ENCODE results near the gene ISX.

The ISX gene

DNA sequence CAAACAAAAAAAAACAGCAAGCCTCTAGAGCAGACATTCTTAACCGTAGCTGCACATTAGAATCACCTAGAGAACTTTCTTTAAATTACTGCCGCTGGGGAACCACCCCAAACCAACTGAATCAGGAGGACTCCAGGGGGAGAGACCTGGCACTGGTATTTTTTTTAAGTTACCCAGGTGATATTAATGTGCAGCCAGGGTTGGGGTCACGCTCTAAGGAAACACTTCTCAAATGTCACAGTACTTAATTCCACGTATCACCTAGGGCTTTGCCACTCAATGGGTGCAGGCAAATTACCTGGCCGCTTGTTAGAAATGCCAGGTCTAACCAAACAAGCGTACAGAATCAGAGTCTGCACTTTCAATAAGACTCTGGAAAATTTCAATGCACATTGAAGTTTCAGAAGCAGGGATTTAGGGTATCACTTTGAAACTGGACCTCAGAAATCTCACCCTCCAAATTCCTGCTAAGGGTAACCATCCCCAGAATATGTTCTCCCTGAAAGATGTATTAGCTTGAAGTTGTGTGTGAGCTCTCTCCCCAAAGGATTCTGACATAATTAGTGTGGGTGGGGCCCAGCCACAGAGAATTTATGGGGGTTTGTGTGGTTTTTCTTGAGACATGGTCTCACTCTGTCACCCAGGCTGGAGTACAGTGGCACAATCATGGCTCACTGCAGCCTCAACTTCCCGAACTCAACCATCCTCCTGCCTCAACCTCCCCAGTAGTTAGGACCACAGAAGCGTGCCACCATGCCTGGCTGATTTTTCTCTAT, 12.7 kb upstream of the ISX start:
- no peak for DNase-seq

DNA sequence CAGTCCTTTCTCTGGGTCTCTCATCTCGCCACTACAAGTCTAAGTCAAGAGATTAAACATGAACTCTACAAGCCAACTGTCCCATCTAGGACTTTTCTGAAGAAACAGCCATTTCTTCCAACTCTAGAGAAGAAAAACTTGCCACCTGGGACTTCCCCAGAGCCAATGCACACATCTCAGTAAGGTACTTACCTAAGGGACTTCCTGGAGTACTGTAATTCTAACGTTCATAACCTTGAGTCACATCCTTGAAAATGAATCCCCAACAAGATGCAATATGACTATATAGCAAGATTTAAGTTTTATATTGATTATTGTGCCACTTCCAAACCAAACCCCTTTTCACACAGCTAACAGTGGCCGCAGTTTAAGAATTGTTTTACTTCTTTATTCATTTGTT, 11.9 kb upstream of the ISX start:
- DNase-seq: no peak

DNA sequence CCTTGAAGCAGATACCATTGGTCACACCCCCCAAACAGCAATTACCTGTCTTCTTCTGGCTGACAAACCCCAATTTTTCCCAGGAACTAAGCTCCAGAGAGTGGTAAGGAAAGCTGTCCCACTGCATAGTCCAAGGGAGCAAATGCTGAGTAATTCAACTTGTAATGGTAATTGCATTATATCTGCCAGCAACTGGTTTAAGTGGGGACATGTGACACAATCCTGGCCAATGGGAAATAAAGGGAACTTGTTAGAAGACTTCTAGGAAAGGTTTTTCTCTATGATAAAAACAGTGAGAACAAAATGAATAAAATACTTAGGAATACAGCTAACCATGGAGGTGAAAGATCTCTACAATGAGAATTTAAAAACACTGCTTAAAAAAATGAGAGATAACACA, 9.5 kb upstream of the ISX start:
- DNase-seq: no peak

DNA sequence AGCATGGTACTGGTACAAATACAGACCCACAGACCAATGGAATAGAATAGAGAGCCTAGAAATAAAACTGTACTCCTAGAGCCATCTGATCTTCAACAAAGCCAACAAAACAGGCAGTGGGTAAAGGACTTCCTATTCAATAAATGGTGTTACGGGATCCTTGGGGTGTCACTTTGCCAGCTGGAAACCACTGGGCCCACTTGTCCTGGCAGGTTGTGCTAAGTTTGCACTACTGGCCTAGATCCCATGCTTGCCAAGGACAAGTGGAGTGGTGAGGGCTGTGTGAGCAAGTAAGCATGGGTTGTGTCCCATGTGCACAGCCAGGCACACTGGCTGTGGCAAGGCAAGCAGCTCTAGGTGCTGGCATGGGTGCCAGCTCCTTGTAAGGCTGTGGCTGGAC, 8.8 kb upstream of the ISX start:
- no peak for DNase-seq

DNA sequence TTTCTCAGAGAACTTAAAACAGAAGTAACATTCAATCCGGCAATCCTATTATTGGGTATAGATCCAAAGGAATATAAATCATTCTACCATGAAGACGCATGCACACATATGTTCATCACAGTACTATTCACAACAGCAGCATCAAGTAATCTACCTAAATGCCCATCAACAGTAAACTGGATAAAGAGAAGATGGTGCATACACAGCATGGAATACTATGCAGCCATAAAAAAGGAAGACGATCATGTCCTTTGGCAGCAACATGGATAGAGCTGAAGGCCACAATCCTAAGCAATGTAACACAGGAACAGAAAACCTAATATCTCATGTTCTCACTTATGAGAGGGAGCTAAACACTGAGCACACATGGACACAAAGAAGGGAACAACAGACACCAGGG, 6.3 kb upstream of the ISX start:
- DNase-seq: no peak

DNA sequence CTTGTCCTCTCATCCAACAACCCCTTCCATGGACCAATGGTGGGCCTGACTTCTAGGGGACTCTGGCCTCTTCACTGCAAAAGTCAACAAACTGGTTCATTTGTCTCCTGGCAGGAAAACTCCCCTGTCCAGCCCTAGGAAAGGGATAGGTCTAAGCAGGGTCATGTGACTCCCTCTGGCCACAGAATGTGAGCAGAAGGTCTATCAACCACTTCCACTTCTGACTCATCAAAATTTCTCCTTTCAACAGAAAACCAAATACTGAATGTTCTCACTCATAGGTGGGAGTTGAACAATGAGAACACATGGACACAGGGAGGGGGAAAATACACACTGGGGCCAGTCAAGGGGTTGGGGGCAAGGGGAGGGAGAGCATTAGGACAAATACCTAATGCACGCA, 1.3 kb upstream of the ISX start:
- DNase-seq: no peak

DNA sequence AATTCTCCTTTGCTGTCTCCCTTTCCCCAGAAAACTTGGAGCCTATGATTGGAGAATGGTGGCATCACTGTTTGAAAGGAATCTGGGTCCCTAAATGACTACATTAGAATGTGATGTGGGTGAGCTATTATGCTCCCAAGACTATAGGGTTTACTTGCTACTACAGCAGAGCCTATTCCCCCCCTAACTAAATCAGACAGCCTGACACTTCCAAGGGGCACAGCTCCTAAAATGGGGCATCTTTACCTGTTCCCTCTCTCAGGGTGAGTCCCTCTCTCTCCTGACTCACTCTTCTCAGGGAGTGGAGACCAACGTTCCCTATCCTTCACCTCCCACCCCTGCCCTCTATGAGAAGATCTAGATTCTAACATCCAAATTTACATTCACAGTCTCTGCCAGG, 775 bp upstream of the ISX start:
- DNase-seq: no peak

DNA sequence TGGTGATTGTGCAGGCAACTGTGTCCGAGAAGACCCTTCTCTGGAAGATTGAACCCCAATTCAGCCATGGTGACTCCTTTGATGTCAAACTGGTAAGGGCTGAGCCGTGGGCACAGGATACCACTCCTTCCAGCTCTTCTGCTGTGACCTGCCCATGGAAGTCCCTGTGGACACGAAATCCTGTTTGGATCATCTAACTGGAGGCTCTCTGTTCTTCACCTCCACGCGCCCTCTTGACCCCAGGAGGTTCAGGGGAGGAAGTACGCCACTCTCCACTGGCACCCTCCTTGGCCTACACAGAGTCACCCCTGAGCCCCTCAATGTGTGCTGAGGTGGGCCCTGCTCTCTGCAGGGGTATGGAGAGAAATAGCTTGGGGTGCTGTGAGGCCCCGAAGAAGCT, 810 bp downstream of the ISX start:
- DNase-seq: no peak

DNA sequence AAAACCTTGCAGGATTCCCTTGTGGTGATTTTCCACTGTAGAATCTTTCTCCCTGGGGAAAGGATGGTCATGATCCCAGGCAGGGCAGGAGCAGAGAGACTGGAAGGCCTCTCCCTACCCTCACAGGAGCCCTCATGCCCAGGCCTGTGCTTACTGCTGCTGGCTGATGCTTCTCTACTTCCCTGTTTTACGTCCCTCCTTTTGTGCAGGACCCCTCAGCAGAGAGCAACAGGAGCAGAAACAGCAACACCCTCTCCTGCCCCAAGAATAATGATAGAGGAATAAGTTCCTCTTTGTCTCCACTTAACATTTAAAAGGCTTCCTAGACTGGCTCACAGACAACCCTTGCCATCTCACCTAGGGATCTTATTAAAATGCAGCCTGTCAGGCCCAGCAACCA, 3.6 kb downstream of the ISX start:
- DNase-seq: no peak

DNA sequence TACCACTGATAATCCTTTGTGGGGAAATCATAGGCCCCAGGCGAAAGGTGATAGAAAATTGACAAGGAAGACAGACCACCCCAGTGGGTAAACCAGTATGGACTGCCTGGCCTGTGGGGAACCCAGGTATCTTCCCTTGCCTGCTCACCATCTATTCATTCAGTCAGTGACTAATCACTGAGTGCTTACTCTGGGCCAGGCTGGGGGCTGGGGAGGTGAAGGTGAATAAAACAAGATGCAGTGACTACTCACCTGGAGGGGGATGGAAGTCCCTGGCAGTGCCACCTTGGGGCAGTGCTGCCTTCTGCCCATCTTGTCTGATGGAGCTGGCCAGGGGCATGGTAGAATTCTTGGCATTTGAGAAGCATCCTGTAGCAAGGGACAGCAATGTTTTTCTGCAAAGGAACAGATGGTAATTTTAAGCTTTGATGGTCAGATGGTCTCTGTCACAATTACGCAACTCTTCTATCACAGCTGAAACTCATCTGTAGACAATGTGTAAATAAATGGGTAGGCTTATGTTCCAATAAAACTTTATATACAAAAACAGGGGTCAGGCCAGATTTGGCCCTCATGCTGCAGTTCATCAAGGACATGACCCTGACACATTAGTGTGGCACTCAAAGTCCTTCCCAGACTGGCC, 4.6 kb downstream of the ISX start:
- DNase-seq: no peak

DNA sequence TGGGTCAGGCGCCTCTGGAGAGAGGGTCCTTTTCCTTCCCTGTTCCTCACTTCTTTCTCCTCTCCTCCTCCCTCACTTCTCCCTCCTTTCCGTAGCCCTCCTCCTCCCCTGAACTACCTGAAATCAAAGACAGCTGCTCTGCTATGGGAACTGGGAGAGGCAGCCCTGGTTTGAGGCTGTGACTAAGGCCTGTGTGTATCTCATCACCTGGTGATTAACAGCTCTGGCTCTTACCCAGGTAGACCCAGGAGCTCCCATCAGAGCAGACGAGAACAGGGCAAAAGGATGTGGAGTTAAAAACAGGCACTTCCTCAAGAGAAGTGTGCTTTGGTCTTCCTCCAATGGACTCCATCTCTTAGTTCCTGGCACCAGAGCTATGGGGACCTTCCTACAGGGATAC, 5.8 kb downstream of the ISX start:
- DNase-seq: no peak

DNA sequence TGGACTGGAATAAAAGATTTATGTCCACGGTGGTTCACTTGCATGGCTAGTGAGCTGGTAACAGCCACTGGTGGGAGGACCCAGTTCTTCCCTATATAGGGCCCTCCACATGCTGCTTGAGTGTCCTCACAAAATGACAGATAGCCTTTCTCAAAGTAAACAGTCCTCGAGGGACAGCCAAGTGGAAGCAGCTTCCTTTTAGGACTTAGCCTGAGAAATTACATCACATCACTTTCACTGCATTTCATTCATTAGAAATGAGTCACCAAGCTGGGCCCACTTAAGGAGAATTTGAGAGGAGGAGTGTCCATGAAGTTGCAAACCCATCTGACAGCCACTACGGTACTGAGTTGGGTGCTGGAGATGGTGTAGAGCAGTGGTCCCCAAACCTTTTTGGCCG, 7.0 kb downstream of the ISX start:
- DNase-seq: no peak

DNA sequence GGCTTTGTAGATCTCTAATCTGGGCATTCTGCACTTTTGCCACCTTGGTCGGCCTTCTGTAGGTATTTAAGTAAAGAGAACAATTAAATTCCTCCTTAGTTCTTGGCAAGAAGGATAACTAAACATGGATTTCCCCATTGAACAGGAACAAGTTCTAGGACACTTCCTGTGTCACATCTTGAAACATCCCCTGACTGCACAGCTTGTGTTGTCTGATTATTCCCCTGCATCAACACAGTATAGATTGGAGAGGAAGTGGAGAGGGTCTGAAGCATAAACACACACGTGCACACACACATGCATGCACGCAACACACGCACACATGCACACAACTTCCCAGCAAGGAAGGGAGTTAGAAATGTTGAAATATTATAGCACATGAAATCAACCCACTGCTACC, 8.6 kb downstream of the ISX start:
- no peak for DNase-seq

DNA sequence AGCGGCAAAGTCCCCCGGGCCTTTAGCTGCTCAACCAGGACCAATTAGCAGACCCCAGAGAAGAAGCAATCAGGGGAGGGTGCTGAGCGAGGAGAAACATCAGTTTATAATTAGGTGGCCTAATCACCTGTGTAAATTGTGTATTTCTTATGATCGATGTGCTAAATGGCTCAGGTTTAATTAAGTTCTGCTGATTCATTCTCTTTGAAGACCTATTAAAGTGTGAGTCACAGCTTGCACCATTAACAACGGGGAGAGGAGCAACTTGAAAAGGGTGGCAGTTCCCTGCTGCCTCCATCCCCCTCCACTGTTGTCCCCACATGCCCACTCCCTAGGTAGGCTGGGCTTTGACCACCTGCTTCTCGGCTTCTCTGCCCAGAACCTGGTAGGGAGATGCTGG, 10.7 kb downstream of the ISX start:
- DNase-seq: no peak

DNA sequence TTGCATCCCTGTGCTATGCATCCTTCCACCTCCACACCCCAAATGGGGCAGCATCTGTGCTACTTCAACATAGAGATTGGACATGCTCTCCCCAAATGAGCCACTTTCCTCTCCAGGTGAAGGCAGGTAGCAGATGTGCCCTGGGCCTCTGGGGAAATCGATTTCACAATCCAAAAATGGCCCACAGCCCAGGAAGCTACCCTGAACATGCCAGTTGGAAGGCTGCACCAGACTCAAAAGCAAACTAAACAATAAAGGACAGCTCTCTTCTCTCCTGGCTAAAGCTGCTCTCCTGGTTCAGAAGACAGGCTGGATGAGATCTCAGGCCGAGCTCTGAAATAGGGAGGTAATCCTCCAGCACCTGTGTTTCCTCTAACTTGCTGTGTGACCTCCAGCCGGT, 19.7 kb downstream of the ISX start:
- DNase-seq: no peak

DNA sequence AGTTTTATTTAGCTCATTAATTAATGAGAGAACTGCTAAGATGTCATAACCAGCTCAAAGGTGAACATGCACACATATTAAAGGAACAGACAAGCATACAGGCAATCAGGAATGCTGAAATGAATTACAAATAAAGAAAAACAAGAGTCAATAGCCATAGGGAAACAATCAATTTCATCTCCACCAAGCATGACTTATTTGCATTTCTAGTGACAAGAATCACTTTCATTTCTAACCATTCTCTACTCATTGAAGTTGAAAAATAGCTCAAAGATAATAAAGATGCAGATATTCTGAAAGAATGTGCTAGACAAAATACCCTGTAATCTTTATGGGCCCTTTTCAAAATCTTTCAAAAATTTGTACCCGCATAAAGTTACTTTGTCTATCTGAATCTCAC, 23.2 kb downstream of the ISX start:
- no peak for DNase-seq

DNA sequence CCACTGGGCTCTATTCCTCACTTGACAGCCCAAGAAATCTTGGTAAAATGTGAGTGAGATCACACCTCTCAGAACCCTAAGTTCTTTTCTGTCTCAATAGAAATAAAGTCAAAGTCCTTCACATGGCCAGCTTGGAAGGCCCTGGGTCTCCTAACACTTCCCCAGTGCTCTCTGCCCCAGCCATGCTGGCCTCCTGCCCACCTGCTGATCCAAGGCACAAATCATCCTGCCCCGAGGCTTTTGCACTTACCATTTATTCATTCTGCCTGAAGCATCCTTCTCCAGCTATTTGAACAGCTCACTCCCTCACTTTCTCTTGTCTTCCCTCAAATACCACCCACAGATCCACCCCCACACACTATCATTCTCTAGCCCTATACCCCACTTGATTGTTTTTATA, 26.4 kb downstream of the ISX start:
- no peak for DNase-seq

DNA sequence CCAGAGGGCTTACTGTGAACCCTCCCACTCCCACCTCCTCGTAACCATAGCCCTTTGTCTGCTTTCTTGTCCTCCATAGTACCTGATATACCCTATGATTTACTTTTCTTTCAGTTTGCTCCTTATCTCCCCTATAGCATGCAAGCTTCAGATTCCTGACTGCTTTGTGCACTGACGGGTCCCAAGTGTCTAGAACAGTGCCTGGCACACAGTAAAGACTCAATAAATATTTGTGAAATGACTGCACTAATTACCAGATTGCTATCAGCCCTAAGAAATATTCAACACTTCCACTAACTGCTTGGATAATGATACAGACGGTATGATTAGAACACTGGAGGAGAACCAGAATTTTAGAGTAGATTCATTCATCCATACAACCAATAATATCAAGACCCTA, 33.0 kb downstream of the ISX start:
- no peak for DNase-seq

DNA sequence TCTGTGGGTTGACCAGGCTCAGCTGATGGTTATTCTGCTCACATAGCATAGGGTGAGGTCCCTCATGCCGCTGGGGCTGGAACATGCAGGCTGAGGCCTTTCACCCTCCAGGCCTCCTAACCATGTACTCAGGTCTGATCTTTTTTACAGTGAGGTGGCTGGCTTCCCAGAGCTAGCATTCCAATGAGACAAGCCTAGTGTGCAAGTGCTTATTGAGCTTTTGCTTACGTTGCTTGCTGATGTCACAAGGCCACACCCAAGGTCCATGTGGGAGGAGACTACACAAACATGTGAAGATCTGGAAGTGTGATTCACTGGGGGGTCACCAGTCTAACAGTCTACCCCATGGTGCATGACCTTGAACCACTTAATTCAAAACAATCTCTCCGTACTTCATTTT, 33.9 kb downstream of the ISX start:
- DNase-seq: no peak

DNA sequence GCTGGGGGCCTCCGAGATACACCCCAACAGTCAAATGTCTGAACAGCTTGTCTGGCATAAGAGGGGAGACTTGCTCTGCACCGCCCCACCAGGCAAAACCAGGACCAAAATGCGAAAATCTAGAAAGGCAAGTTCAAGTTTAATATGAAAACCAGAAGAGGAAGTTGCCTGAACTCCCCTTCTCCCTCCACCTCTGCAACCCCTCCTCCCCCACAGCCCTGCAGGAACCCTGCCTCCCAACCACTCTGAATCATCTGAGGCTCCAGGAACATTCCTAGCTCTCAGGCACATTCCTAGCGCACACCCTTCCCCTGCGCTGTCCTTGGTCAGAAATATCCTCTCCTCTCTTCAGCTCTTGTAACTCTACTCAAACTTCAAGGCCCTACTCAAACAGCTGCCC, 36.7 kb downstream of the ISX start:
- no peak for DNase-seq

DNA sequence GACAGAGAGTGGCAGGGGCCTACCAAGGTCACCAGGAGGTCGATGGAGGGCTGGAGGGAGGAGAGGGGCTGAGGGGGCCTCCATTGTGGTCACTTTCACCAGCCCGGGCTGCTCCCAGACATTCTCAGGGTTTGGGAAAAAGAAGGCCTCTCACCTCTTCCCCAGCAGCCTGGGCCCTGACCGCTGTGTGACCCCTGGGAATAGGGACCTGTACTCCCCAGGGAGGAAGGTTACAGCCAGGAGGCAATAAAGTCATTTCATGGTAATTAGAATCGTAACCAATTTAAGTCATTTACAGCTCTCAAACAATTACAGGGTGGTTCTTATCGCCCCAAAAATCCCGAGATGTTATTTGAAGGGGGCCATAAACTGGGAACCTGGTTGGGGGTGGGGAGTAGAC, 37.8 kb downstream of the ISX start:
- no peak for DNase-seq

DNA sequence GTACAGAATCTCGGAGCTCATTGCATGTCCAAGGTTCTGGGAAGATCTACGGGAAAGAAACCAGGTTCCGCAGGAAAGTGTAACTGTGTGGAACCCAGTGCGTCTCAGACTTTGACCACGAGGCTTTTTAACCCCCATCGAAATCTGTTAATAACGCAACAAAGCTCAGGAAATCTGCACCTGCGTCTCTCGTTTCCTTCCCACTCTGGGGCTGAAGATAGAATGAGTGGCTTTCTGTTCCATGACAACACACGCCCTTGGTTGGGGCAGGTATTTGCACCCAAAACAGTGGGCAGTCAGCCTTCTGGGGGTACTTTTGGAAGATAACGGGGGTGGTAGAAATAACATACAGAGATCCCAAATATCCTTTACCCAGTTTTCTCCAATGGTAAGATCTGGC, 38.5 kb downstream of the ISX start:
- DNase-seq: no peak

DNA sequence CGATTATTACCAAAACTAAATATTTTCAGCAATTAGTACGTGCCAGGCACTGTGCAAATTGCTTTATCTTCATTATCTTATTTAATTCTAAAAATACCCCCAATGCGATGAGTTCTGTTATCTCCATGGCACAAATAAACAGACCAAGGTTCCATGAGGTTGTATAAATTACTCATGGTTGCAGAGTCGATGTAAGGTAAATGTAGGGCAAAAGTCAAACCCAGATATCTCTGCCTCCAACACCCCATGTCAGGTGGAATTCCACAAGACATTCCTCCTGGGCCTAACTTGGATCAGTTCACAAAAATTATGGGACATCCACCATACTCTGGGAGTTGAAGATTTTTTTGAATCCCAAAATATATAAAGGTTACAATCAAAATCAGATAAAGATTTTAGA, 43.7 kb downstream of the ISX start:
- DNase-seq: no peak

DNA sequence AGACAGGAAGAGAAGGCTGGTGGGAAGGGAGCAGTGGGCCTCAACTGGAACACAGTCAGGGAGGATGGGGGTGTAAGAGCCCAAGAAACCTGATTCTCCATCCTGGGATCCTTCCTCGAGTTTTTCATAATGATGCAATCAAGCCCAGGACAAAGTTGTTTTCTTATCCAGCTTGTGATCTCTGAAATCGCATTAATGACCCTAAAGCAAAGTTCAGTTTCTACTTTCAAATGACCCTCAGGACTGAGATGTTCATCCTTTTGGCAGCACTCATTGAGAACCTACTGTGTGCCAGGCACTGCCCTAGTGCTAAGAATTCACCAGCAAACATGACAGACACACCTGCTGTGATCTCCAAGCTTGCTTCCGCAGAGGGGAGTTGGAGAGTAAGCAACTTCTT, 45.3 kb downstream of the ISX start:
- DNase-seq: no peak

DNA sequence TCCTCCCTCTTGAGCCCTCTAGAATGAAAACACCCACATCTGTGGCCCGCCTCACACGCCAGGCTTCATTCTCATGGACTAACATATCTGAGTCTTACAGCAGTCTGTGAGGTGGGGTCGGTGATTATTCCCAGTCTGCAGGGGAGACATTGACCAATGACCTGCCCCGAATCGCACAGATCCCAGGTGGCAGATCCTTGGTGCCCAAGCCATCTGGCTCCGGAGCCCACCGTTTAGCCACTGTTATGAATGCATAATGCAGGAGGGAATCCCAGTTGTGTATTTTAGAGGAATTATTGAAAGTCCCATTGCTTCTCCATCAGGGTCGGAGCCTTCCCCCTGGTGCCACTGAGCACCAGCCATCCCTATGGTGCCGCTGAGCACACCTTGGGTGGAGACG, 47.4 kb downstream of the ISX start:
- DNase-seq: no peak
